ENCODE data around the gene ZBTB20.
A peak's percentile ranks its signal among the peaks of the same experiment; 100 is the strongest.

The ZBTB20 gene

GRCh38 chr3:114299421-114299820 is 847.7 kb downstream of the ZBTB20 start:
- DNase-seq (ENCODE audit: insufficient read length, low spot score) (peak; percentile 25), FAIRE-seq (no peak)

- FAIRE-seq (no peak), DNase-seq (ENCODE audit: insufficient read length, low spot score) (no peak)
Observed at GRCh38 chr3:114295946-114296345, 851.1 kb downstream of the ZBTB20 start.

- DNase-seq (ENCODE audit: insufficient read length, low spot score) (no peak), FAIRE-seq (no peak)
Observed at GRCh38 chr3:114294940-114295480, 852.1 kb downstream of the ZBTB20 start.

- FAIRE-seq (no peak), DNase-seq (ENCODE audit: insufficient read length, low spot score) (no peak)
Observed at GRCh38 chr3:114293838-114294535, 853.1 kb downstream of the ZBTB20 start, which contains the start of gene TIGIT. Gene TIGIT (plus strand): TSS chr3:114294028. CDS start chr3:114294062, 34 bp downstream.

GRCh38 chr3:114290911-114291901 is 855.9 kb downstream of the ZBTB20 start:
- peak; percentile 41 for DNase-seq (ENCODE audit: insufficient read length, low spot score)
- FAIRE-seq, result no peak

- DNase-seq (ENCODE audit: insufficient read length, low spot score) (no peak), FAIRE-seq (no peak)
Observed at GRCh38 chr3:114286266-114286665, 860.8 kb downstream of the ZBTB20 start.

GRCh38 chr3:114285648-114286230 is 861.3 kb downstream of the ZBTB20 start:
- DNase-seq (ENCODE audit: insufficient read length, low spot score) (no peak), FAIRE-seq (no peak)

GRCh38 chr3:114284644-114285043 is 862.4 kb downstream of the ZBTB20 start:
- DNase-seq (ENCODE audit: insufficient read length, low spot score) (no peak), FAIRE-seq (no peak)
